Neuronal stem cell (in vitro differentiated cells): ENCODE measurements around the gene ARHGEF28.

Experiments used
- DNase-seq: peaks from one replicate; pipeline ENCODE4 v3.0.0-alpha.2; 2013; ENCODE audit warnings: low spot score
- H2AFZ ChIP-seq: one replicate; pipeline ENCODE4 v1.6.1; 2013; ENCODE audit warnings: mild to moderate bottlenecking, low read length, inconsistent platforms
- H2AK5ac ChIP-seq: 2 replicates; pipeline ENCODE4 v1.6.1; 2013; ENCODE audit warnings: low read depth, mild to moderate bottlenecking, inconsistent platforms, low read length, moderate library complexity, mixed read lengths
- H2BK120ac ChIP-seq: 2 replicates; pipeline ENCODE4 v1.6.1; 2013; ENCODE audit warnings: low read depth, mild to moderate bottlenecking, inconsistent platforms, low read length, moderate library complexity, mixed read lengths
- H2BK12ac ChIP-seq: one replicate; pipeline ENCODE4 v1.6.1; 2013; ENCODE audit warnings: low read length, inconsistent platforms
- H2BK15ac ChIP-seq: 2 replicates; pipeline ENCODE4 v1.6.1; 2013; ENCODE audit warnings: mild to moderate bottlenecking, low read length, inconsistent platforms, mixed read lengths
- H2BK5ac ChIP-seq: one replicate; pipeline ENCODE4 v1.6.1; 2013; ENCODE audit warnings: inconsistent platforms, mild to moderate bottlenecking, low read length, moderate library complexity
- H3K14ac ChIP-seq: one replicate; pipeline ENCODE4 v1.6.1; 2013; ENCODE audit warnings: low read length, inconsistent platforms
- H3K18ac ChIP-seq: 2 replicates; pipeline ENCODE4 v1.6.1; 2013; ENCODE audit warnings: low read length, inconsistent platforms
- H3K23ac ChIP-seq: 2 replicates; pipeline ENCODE4 v1.6.1; 2013; ENCODE audit warnings: low read depth, mild to moderate bottlenecking, mixed read lengths, low read length, inconsistent platforms; ENCODE audit not compliant: poor library complexity
- H3K27ac ChIP-seq: replicated peaks from 3 replicates; pipeline ENCODE4 v1.5.1; 2013; ENCODE audit warnings: low read length, inconsistent platforms
- H3K27me3 ChIP-seq, 3 experiments: 2 replicates each; pipeline ENCODE4 v1.6.1; 2013; ENCODE audit warnings: low read length in 3 of 3, mild to moderate bottlenecking in 2 of 3, inconsistent platforms in 1 of 3, low read depth in 1 of 3, mixed read lengths in 1 of 3, moderate library complexity in 1 of 3; ENCODE audit not compliant: control insufficient read depth in 3 of 3, insufficient read depth in 3 of 3
- H3K36me3 ChIP-seq, 2 donors: replicated peaks in 1 of 2; 2 replicates each; pipeline ENCODE4 v1.6.1; 2013; ENCODE audit warnings: low read length in 2 of 2; ENCODE audit not compliant: control insufficient read depth in 2 of 2, insufficient read depth in 2 of 2
- H3K4ac ChIP-seq: 2 replicates; pipeline ENCODE4 v1.6.1; 2013; ENCODE audit warnings: inconsistent platforms, mild to moderate bottlenecking, low read length, moderate library complexity
- H3K4me1 ChIP-seq, 2 donors: 1 replicate in 1 of 2; 2 replicates in 1 of 2; pipeline ENCODE4 v1.6.1; 2013; ENCODE audit warnings: low read length in 2 of 2, low read depth in 1 of 2; ENCODE audit not compliant: control insufficient read depth in 2 of 2, insufficient read depth in 1 of 2
- H3K4me2 ChIP-seq: one replicate; pipeline ENCODE4 v1.6.1; 2013; ENCODE audit warnings: mild to moderate bottlenecking, low read length, inconsistent platforms; ENCODE audit not compliant: insufficient read depth, poor library complexity, severe bottlenecking
- H3K4me3 ChIP-seq, 2 donors: 2 replicates each; pipeline ENCODE4 v1.5.1; 2013; ENCODE audit warnings: low read length in 2 of 2, mild to moderate bottlenecking in 2 of 2, inconsistent platforms in 1 of 2, moderate library complexity in 1 of 2
- H3K79me1 ChIP-seq: one replicate; pipeline ENCODE4 v1.6.1; 2013; ENCODE audit warnings: low read depth, mild to moderate bottlenecking, inconsistent platforms, low read length, moderate library complexity
- H3K9ac ChIP-seq: one replicate; pipeline ENCODE4 v1.6.1; 2013; ENCODE audit warnings: mild to moderate bottlenecking, low read depth, low read length, inconsistent platforms; ENCODE audit not compliant: poor library complexity
- H3K9me3 ChIP-seq, 2 donors: replicated peaks in 1 of 2; 2 replicates each; pipeline versions ENCODE3 to v1.6.1; 2013; ENCODE audit warnings: low read length in 2 of 2, mild to moderate bottlenecking in 2 of 2, inconsistent platforms in 1 of 2, low read depth in 1 of 2, mixed read lengths in 1 of 2, moderate library complexity in 1 of 2; ENCODE audit not compliant: control insufficient read depth in 2 of 2, insufficient read depth in 1 of 2
- H4K8ac ChIP-seq: one replicate; pipeline ENCODE4 v1.6.1; 2013; ENCODE audit warnings: low read depth, mild to moderate bottlenecking, inconsistent platforms, low read length, moderate library complexity
- H4K91ac ChIP-seq: one replicate; pipeline ENCODE4 v1.6.1; 2013; ENCODE audit warnings: low read length, low read depth, mild to moderate bottlenecking, inconsistent platforms; ENCODE audit not compliant: poor library complexity
- WGBS, 2 donors: extraction: QIAGEN DNeasy Blood & Tissue Kit; methylation state at CpG; one replicate each; pipeline ENCODE4 v1.1.7; 2013; ENCODE audit warnings: missing lambda C conversion rate in 2 of 2, mixed read lengths in 1 of 2; ENCODE audit not compliant: insufficient read length in 2 of 2, insufficient replicate concordance in 1 of 2; ENCODE audit errors: extremely low coverage in 2 of 2; 5-methylcytosine and 5-hydroxymethylcytosine counted together

ARHGEF28 gene

GRCh38 chr5:73830646-73831045 lies 204.7 kb downstream of the ARHGEF28 start:
- Histone ChIP-seq H4K8ac (no peak overlapping the region), H2BK15ac (no peak overlapping the region), H3K27ac (no peak overlapping the region), H2BK120ac (no peak overlapping the region), H3K14ac (no peak overlapping the region), H3K4me2 (no peak overlapping the region), H2BK5ac (no peak overlapping the region), H2AK5ac (no peak overlapping the region), H3K4ac (no peak overlapping the region), H2BK12ac (no peak overlapping the region), H3K79me1 (no peaks in the 10 kb centered on the region), H3K18ac (no peak overlapping the region), H4K91ac (no peak overlapping the region), H3K27me3 (no peaks in the 10 kb centered on the region), H3K4me1 (no peaks in the 10 kb centered on the region), H3K9me3 (no peaks in the 10 kb centered on the region), H2AFZ (no peak overlapping the region), H3K9ac (no peak overlapping the region), H3K36me3 (no peaks in the 10 kb centered on the region), H3K23ac (no peak overlapping the region), H3K4me3 (no peak overlapping the region)
- no CpG with 5 or more reads among the region's 1 CpG for WGBS, 2 donors
- DNase-seq = no peak

DNA sequence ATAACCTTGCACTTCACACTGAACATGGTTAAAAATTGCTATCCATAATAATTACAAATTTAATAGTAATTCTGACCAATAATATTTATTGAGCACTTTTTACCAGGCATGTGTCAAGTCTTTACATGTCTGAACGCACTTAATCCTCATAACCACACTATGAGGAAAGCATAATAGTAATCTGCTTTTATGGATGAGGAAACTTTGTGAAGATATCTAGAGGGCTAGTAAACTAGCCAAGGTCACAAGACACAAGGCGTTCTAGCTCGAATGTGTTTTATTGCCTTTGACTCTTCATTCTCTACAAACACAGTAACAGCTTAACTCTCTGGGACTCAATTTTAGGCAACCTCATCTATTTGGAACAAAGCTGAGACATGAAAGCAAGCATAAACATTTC lies 205.1 kb downstream of the ARHGEF28 start:
- Histone ChIP-seq H3K14ac (no peak overlapping the region), H3K18ac (no peak overlapping the region), H2BK12ac (no peak overlapping the region), H2AK5ac (no peak overlapping the region), H4K91ac (no peak overlapping the region), H3K23ac (no peak overlapping the region), H2BK120ac (no peak overlapping the region), H3K79me1 (no peaks in the 10 kb centered on the region), H3K4ac (no peak overlapping the region), H3K9me3 (no peaks in the 10 kb centered on the region), H3K27me3 (no peaks in the 10 kb centered on the region), H3K27ac (no peak overlapping the region), H3K4me2 (no peak overlapping the region), H2BK5ac (no peak overlapping the region), H3K4me1 (no peaks in the 10 kb centered on the region), H3K36me3 (no peaks in the 10 kb centered on the region), H3K9ac (no peak overlapping the region), H3K4me3 (no peak overlapping the region), H2BK15ac (no peak overlapping the region), H4K8ac (no peak overlapping the region), H2AFZ (no peak overlapping the region)
- no peak for DNase-seq
- no CpG with 5 or more reads among the region's 3 CpGs for WGBS, 2 donors

GRCh38 chr5:73834693-73835092 lies 208.7 kb downstream of the ARHGEF28 start:
- no peak overlapping the region for H2BK15ac ChIP-seq
- no peak overlapping the region for H3K18ac ChIP-seq
- no peak for DNase-seq
- WGBS, 2 donors = no CpG with 5 or more reads among the region's 2 CpGs
- H3K27me3 ChIP-seq = no peaks in the 10 kb centered on the region
- H3K9me3 ChIP-seq = no peaks in the 10 kb centered on the region
- no peak overlapping the region for H2AFZ ChIP-seq
- no peak overlapping the region for H3K27ac ChIP-seq
- no peak overlapping the region for H3K4me3 ChIP-seq
- no peak overlapping the region for H3K23ac ChIP-seq
- no peaks in the 10 kb centered on the region for H3K4me1 ChIP-seq
- H3K14ac ChIP-seq = no peak overlapping the region
- no peak overlapping the region for H2BK12ac ChIP-seq
- H4K8ac ChIP-seq = no peak overlapping the region
- no peak overlapping the region for H2AK5ac ChIP-seq
- no peak overlapping the region for H3K4me2 ChIP-seq
- H3K4ac ChIP-seq = no peak overlapping the region
- H3K79me1 ChIP-seq = no peaks in the 10 kb centered on the region
- H3K36me3 ChIP-seq = no peaks in the 10 kb centered on the region
- no peak overlapping the region for H2BK120ac ChIP-seq
- H2BK5ac ChIP-seq = no peak overlapping the region
- no peak overlapping the region for H4K91ac ChIP-seq
- no peak overlapping the region for H3K9ac ChIP-seq

- DNase-seq = no peak
- no peak overlapping the region for H2BK120ac ChIP-seq
- H4K91ac ChIP-seq = no peak overlapping the region
- no peak overlapping the region for H2AK5ac ChIP-seq
- H3K18ac ChIP-seq = no peak overlapping the region
- H3K4me2 ChIP-seq = no peak overlapping the region
- no peak overlapping the region for H3K27ac ChIP-seq
- H3K36me3 ChIP-seq = no peaks in the 10 kb centered on the region
- no peak overlapping the region for H2BK5ac ChIP-seq
- H3K9ac ChIP-seq = no peak overlapping the region
- no peak overlapping the region for H4K8ac ChIP-seq
- H3K79me1 ChIP-seq = no peaks in the 10 kb centered on the region
- no peak overlapping the region for H3K4me3 ChIP-seq
- H3K4me1 ChIP-seq = no peaks in the 10 kb centered on the region
- no peak overlapping the region for H2AFZ ChIP-seq
- no peak overlapping the region for H3K23ac ChIP-seq
- no peak overlapping the region for H3K4ac ChIP-seq
- H2BK15ac ChIP-seq = no peak overlapping the region
- no peaks in the 10 kb centered on the region for H3K27me3 ChIP-seq
- no CpG with 5 or more reads among the region's 2 CpGs for WGBS, 2 donors
- H2BK12ac ChIP-seq = no peak overlapping the region
- H3K9me3 ChIP-seq = no peaks in the 10 kb centered on the region
- no peak overlapping the region for H3K14ac ChIP-seq
Measured at GRCh38 chr5:73835726-73836125, 209.7 kb downstream of the ARHGEF28 start.
